OCI-LY3 (cell line): ENCODE measurements around the gene RPUSD1.

ENCODE experiments used
- H2AFZ ChIP-seq: fragments of 200-600, 300-600 bp; shearing (Covaris generic); 2 replicates; pipeline ENCODE4 v1.6.0; 2014; ENCODE audit warnings: antibody characterized with exemption, low read depth, low read length
- H3K27ac ChIP-seq: fragments of 200-600, 300-600 bp; sonication (generic); 2 replicates; pipeline ENCODE4 v1.5.1; 2014; ENCODE audit warnings: mild to moderate bottlenecking, low read length, moderate library complexity, mixed read lengths
- H3K27me3 ChIP-seq: fragments of 200-600, 300-600 bp; sonication (generic); 2 replicates; pipeline ENCODE4 v1.6.1; 2014; ENCODE audit warnings: low read depth, low read length, mixed read lengths
- H3K36me3 ChIP-seq: fragments of 200-600, 300-600 bp; sonication (generic); replicated peaks from 2 replicates; pipeline ENCODE3; 2014; ENCODE audit warnings: low read depth, low read length, mixed read lengths
- H3K4me1 ChIP-seq: fragments of 300-600, 200-600 bp; sonication (generic); 2 replicates; pipeline ENCODE4 v1.6.1; 2014; ENCODE audit warnings: low read length, mixed read lengths
- H3K4me2 ChIP-seq: fragments of 200-600, 300-600 bp; sonication (generic); 2 replicates; pipeline ENCODE4 v1.6.1; 2014; ENCODE audit warnings: low read length, mixed read lengths
- H3K4me3 ChIP-seq: fragments of 300-600, 200-600 bp; sonication (generic); 2 replicates; pipeline ENCODE4 v1.5.1; 2014; ENCODE audit warnings: antibody characterized with exemption, mild to moderate bottlenecking, low read length, moderate library complexity
- H3K79me2 ChIP-seq: fragments of 300-600, 200-600 bp; shearing (Covaris generic); 2 replicates; pipeline ENCODE4 v1.6.1; 2014; ENCODE audit warnings: mild to moderate bottlenecking, low read length, mixed read lengths
- H3K9ac ChIP-seq: fragments of 300-600, 200-600 bp; shearing (Covaris generic); 2 replicates; pipeline ENCODE4 v1.6.0; 2014; ENCODE audit warnings: mild to moderate bottlenecking, low read length, moderate library complexity
- H3K9me3 ChIP-seq: fragments of 200-600, 300-600 bp; shearing (Covaris generic); 2 replicates; pipeline ENCODE4 v1.6.1; 2014; ENCODE audit warnings: low read length, mixed read lengths; ENCODE audit not compliant: insufficient read depth
- H4K20me1 ChIP-seq: fragments of 200-600, 300-600 bp; sonication (generic); 2 replicates; pipeline ENCODE4 v1.6.1; 2016; ENCODE audit warnings: low read length, mixed read lengths; ENCODE audit not compliant: insufficient read depth
- EZH2phosphoT487 ChIP-seq: fragments of 200-600 bp; shearing (Covaris generic); IDR thresholded peaks from 2 replicates; pipeline ENCODE4 v1.6.1; 2018; ENCODE audit warnings: antibody characterized with exemption, mixed run types, low read depth
- TF ChIP-seq, protein P1 (sequence below): fragments of 200-600, 300-600 bp; sonication (generic); IDR thresholded peaks from 2 replicates; pipeline ENCODE4 v1.5.1; 2014; ENCODE audit warnings: antibody characterized with exemption, low read length, low read depth

The RPUSD1 gene

DNA sequence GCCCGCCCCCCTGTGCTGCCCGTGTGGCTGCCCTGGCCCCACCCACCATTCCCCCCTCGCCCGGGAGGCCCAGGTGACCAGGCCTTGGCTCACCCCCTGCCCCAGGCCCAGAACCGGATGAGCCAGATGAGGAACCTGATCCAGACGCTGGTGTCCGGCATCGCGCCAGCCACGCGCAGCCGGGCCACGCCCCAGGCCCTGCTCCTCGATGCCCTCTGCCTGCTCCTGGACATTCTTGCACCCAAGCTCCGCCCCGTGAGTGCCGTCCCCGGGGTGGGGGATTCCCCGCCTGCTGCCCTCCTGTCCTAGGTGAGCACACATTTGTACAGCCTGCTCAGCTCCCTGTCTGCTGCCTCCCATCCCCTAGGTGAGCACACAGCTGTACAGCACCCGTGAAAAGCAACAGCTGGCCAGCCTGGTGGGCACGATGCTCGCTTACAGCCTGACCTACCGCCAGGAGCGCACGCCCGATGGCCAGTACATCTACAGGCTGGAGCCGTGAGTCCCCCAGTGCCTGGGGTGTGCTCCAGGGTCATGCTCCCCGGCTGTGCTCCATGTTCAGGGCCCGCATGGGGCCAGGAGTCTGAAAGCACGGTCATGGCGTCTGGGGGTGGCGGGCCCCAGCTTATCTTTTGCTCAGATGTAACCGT, 7.5 kb upstream of the RPUSD1 start:
- peaks cover under 1% of the 10 kb centered on the region; the same call in 1 of the 2 replicates for H3K27me3 ChIP-seq
- H3K27ac ChIP-seq: no peak overlapping the region
- no peaks in the 10 kb centered on the region for H3K79me2 ChIP-seq
- peaks cover 25% of the 10 kb centered on the region for H3K36me3 ChIP-seq
- H3K4me3 ChIP-seq: no peak overlapping the region
- H3K9ac ChIP-seq: no peak overlapping the region
- no peaks in the 10 kb centered on the region for H4K20me1 ChIP-seq
- TF ChIP-seq, protein P1, sequence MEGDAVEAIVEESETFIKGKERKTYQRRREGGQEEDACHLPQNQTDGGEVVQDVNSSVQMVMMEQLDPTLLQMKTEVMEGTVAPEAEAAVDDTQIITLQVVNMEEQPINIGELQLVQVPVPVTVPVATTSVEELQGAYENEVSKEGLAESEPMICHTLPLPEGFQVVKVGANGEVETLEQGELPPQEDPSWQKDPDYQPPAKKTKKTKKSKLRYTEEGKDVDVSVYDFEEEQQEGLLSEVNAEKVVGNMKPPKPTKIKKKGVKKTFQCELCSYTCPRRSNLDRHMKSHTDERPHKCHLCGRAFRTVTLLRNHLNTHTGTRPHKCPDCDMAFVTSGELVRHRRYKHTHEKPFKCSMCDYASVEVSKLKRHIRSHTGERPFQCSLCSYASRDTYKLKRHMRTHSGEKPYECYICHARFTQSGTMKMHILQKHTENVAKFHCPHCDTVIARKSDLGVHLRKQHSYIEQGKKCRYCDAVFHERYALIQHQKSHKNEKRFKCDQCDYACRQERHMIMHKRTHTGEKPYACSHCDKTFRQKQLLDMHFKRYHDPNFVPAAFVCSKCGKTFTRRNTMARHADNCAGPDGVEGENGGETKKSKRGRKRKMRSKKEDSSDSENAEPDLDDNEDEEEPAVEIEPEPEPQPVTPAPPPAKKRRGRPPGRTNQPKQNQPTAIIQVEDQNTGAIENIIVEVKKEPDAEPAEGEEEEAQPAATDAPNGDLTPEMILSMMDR: no peak
- TF ChIP-seq EZH2phosphoT487: no peak
- H3K4me2 ChIP-seq: no peak overlapping the region
- peaks cover 4% of the 10 kb centered on the region; the same call in 1 of the 2 replicates for H3K4me1 ChIP-seq
- no peak overlapping the region for H2AFZ ChIP-seq
- no peaks in the 10 kb centered on the region for H3K9me3 ChIP-seq

DNA sequence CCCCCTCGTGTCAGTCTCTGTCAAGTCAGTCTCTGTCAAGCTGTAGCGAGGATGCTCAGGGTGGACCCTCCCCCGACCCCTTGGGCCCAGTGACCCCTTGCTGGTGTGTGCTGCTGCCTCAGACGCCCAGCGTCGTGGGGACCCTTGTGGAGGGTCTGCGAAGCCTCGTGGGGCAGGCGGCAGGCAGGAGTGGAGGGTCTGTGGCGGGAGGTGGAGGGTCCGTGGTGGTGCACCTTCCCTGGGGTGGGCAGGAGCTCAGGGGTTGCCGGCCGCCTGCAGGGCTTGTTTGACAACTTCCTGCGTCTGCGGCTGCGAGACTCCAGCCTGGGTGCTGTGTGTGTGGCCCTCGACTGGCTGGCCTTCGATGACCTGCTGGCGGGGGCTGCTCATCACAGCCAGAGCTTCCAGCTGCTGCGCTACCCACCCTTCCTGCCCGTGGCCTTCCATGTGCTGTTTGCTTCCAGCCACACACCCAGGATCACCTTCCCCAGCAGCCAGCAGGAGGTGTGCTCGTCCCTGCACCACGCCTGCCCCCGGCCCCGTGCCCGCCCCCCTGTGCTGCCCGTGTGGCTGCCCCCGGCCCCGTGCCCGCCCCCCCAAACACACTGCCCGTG, 6.8 kb upstream of the RPUSD1 start:
- H3K4me3 ChIP-seq: no peak overlapping the region
- H3K4me1 ChIP-seq: peaks cover 4% of the 10 kb centered on the region; the same call in 1 of the 2 replicates
- no peaks in the 10 kb centered on the region for H3K27me3 ChIP-seq
- no peak for TF ChIP-seq EZH2phosphoT487
- TF ChIP-seq, protein P1: no peak
- H3K4me2 ChIP-seq: no peak overlapping the region
- H3K79me2 ChIP-seq: no peaks in the 10 kb centered on the region
- no peaks in the 10 kb centered on the region for H4K20me1 ChIP-seq
- H3K9me3 ChIP-seq: no peaks in the 10 kb centered on the region
- H3K36me3 ChIP-seq: peaks cover 27% of the 10 kb centered on the region
- no peak overlapping the region for H3K9ac ChIP-seq
- H2AFZ ChIP-seq: no peak overlapping the region
- H3K27ac ChIP-seq: no peak overlapping the region

DNA sequence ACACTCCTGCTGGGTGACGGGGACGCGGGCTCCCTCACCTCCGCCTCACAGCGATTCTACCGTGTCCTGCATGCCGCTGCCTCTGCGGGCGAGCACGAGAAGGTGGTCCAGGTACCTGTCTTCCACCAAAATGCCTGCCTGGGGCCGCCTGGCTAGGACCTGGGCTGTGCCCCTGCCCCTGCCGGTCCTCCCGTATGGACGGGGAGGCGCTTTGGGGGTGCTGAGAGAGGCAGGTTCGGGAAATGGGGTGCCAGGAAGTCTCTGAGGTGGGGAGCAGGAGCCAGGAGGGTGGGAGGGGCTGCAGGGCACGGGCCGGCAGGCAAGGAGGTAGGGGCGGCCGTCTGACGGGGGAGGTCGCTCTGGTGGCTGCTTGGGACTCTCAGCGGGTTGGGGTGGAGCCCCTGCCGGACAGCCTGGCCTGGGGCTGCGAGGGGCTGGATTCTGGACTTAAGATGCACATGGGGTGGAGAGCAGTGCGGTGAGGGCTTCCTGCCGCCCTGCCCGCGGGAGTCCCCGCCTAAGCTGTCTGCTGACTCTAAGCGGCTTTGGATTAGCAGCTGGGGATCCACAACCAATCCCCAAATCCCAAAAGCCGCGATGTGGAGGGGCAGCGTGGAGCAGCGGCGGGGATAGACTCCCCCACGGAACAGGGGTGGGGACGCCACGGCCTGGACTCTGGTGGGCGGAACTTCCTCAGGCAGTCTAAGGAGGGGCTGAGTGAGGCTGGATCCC, 6.1 kb upstream of the RPUSD1 start:
- H3K4me1 ChIP-seq: peaks cover 8% of the 10 kb centered on the region; the same call in 1 of the 2 replicates
- peaks cover 27% of the 10 kb centered on the region for H3K36me3 ChIP-seq
- TF ChIP-seq EZH2phosphoT487: no peak
- no peak overlapping the region for H3K27ac ChIP-seq
- no peaks in the 10 kb centered on the region for H3K9me3 ChIP-seq
- H3K79me2 ChIP-seq: peaks cover 4% of the 10 kb centered on the region
- H3K27me3 ChIP-seq: no peaks in the 10 kb centered on the region
- H3K4me2 ChIP-seq: no peak overlapping the region
- H4K20me1 ChIP-seq: no peaks in the 10 kb centered on the region
- no peak overlapping the region for H3K9ac ChIP-seq
- H3K4me3 ChIP-seq: no peak overlapping the region
- H2AFZ ChIP-seq: no peak overlapping the region

DNA sequence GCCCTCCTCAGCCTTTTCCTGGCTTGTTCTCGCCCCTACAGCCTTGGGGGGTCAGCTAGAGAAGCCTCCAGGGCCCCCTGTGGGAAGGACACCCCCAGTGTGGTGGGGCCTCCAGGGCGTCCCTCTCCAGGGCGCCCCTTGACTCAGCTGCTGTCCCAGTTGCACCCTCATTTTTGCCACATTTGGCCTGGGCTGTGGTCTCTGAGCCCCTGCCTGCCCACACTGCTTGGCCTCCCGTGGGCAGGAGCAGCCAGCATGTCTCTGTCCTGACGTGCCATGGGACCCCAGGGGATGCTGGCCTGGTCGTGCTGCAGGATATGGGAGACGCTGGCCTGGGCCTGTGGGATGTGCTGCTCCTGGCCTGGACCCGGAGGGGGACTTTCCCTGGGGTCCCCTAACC, 5.2 kb upstream of the RPUSD1 start:
- Histone ChIP-seq H3K9ac (no peak overlapping the region), H3K36me3 (peaks cover 27% of the 10 kb centered on the region), H3K79me2 (peaks cover 12% of the 10 kb centered on the region), H3K4me1 (peaks cover 7% of the 10 kb centered on the region; the same call in 1 of the 2 replicates), H3K4me2 (no peak overlapping the region), H3K27me3 (no peaks in the 10 kb centered on the region), H4K20me1 (no peaks in the 10 kb centered on the region), H3K9me3 (no peaks in the 10 kb centered on the region), H2AFZ (no peak overlapping the region), H3K27ac (no peak overlapping the region), H3K4me3 (no peak overlapping the region)
- TF ChIP-seq, protein P1: no peak
- TF ChIP-seq EZH2phosphoT487: no peak
